GM23338 (cell line): ENCODE results near the gene POLR3K. TPM values are rescaled to one million over a fixed set of nuclear protein-coding genes. Genes with fewer than 3 reads are reported as not detected.

Experiments used
- ATAC-seq: fragments of 200-7000 bp; cut with Tn5 transposase; 3 replicates; pipeline ENCODE4 v1.9.1; 2020
- DNase-seq: peaks from one replicate; pipeline ENCODE4 v3.0.0-alpha.2; 2015; ENCODE audit warnings: low spot score
- H2AFZ ChIP-seq: fragments of 200-600 bp; sonication (generic); 2 replicates; pipeline ENCODE4 v1.8.0; 2016; ENCODE audit warnings: antibody characterized with exemption, mild to moderate bottlenecking, moderate library complexity
- H3F3A ChIP-seq: fragments of 200-600 bp; sonication (generic); replicated peaks from 2 replicates; pipeline ENCODE4 v1.8.0; 2017; ENCODE audit warnings: antibody characterized with exemption, mixed run types, low read depth
- H3K27ac ChIP-seq: fragments of 200-600 bp; sonication (generic); 2 replicates; pipeline ENCODE4 v1.6.1; 2016; ENCODE audit warnings: low read depth
- H3K27me3 ChIP-seq: fragments of 200-600 bp; sonication (generic); 2 replicates; pipeline ENCODE4 v1.8.0; 2016; ENCODE audit warnings: mild to moderate bottlenecking, mixed run types, moderate library complexity; ENCODE audit not compliant: insufficient read depth
- H3K36me3 ChIP-seq: fragments of 200-600 bp; sonication (generic); 2 replicates; pipeline ENCODE4 v1.8.0; 2016; ENCODE audit warnings: mild to moderate bottlenecking; ENCODE audit not compliant: insufficient read depth
- H3K4me1 ChIP-seq: fragments of 200-600 bp; sonication (generic); 2 replicates; pipeline ENCODE4 v1.8.0; 2016; ENCODE audit warnings: mild to moderate bottlenecking, moderate library complexity; ENCODE audit not compliant: insufficient read depth
- H3K4me2 ChIP-seq: fragments of 200-600 bp; sonication (generic); 2 replicates; pipeline ENCODE4 v1.7.1; 2017; ENCODE audit warnings: mixed run types
- H3K4me3 ChIP-seq: fragments of 200-600 bp; sonication (generic); 2 replicates; pipeline ENCODE4 v1.6.1; 2016; ENCODE audit warnings: mixed run types
- H3K79me2 ChIP-seq: fragments of 200-600 bp; sonication (generic); replicated peaks from 2 replicates; pipeline ENCODE4 v1.8.0; 2017; ENCODE audit warnings: mild to moderate bottlenecking; ENCODE audit not compliant: insufficient read depth
- H3K9me2 ChIP-seq: fragments of 200-600 bp; sonication (generic); 2 replicates; pipeline ENCODE4 v1.8.0; 2017; ENCODE audit not compliant: insufficient read depth
- H4K20me1 ChIP-seq: fragments of 200-600 bp; sonication (generic); replicated peaks from 2 replicates; pipeline ENCODE4 v1.8.0; 2017; ENCODE audit warnings: mild to moderate bottlenecking; ENCODE audit not compliant: insufficient read depth
- H3K27ac Mint-ChIP-seq: 2 replicates; pipeline ENCODE4 v1.8.0; 2020; ENCODE audit warnings: inconsistent platforms, mild to moderate bottlenecking, moderate library complexity, mixed read lengths
- H3K27me3 Mint-ChIP-seq: 3 replicates; pipeline ENCODE4 v1.8.0; 2022; ENCODE audit warnings: low read depth, mild to moderate bottlenecking, moderate library complexity, mixed read lengths, inconsistent platforms; ENCODE audit not compliant: insufficient read depth, poor library complexity
- H3K36me3 Mint-ChIP-seq: 3 replicates; pipeline ENCODE4 v1.8.0; 2021; ENCODE audit warnings: low read depth, mild to moderate bottlenecking, inconsistent platforms, moderate library complexity, mixed read lengths
- H3K4me1 Mint-ChIP-seq: 3 replicates; pipeline ENCODE4 v1.8.0; 2020; ENCODE audit warnings: mild to moderate bottlenecking, inconsistent platforms, mixed read lengths
- H3K4me3 Mint-ChIP-seq: 3 replicates; pipeline ENCODE4 v1.8.0; 2021; ENCODE audit warnings: moderate library complexity, mild to moderate bottlenecking, inconsistent platforms, mixed read lengths
- H3K9me3 Mint-ChIP-seq: 3 replicates; pipeline ENCODE4 v1.8.0; 2020; ENCODE audit warnings: moderate library complexity, mild to moderate bottlenecking, inconsistent platforms, mixed read lengths
- CREB1 ChIP-seq: fragments of 250-450 bp; sonication (Bioruptor Pico); IDR thresholded peaks from 2 replicates; pipeline ENCODE4 v1.5.0; 2020; ENCODE audit warnings: low read depth, mild to moderate bottlenecking, moderate library complexity
- EZH2 ChIP-seq: fragments of 200-600 bp; sonication (generic); IDR thresholded peaks from one replicate; pipeline ENCODE4 v1.8.0; 2017; ENCODE audit warnings: antibody characterized with exemption, mild to moderate bottlenecking, low read depth; ENCODE audit not compliant: unreplicated experiment
- EZH2phosphoT487 ChIP-seq: fragments of 200-600 bp; sonication (generic); IDR thresholded peaks from one replicate; pipeline ENCODE4 v1.8.1; 2018; ENCODE audit warnings: antibody characterized with exemption; ENCODE audit not compliant: unreplicated experiment
- NANOG ChIP-seq: IDR thresholded peaks from 2 replicates; pipeline ENCODE4 v1.6.1; 2016; ENCODE audit warnings: antibody characterized with exemption, borderline replicate concordance
- STAT1 ChIP-seq: IDR thresholded peaks from one replicate; pipeline ENCODE4 v1.6.1; 2016; ENCODE audit warnings: antibody characterized with exemption; ENCODE audit not compliant: unreplicated experiment
- ZNF114 ChIP-seq: fragments of 250-450 bp; sonication (Bioruptor Pico); IDR thresholded peaks from 2 replicates; pipeline ENCODE4 v1.5.0; 2020; ENCODE audit warnings: mild to moderate bottlenecking, moderate library complexity
- ZNF331 ChIP-seq: fragments of 250-450 bp; sonication (Bioruptor Pico); IDR thresholded peaks from 2 replicates; pipeline ENCODE4 v1.5.0; 2020; ENCODE audit warnings: low read depth, mild to moderate bottlenecking, moderate library complexity
- polyA plus RNA-seq: library from polyadenylated mRNA; unstranded; fragments of >200 nt; fragmentation: Nextera tagmentation; extraction: Ambion mirVana; gene quantifications from 2 replicates; pipeline ENCODE4 v1.2.1, GENCODE V29; 2016
- total RNA-seq: library from RNA; depleted of rRNA; stranded (reverse); fragments of >200 nt; shearing (Covaris generic); gene quantifications from 2 replicates; pipeline ENCODE4 v1.2.3, GENCODE V29; 2014
- TF ChIP-seq, protein P1 (sequence below): fragments of 250-450 bp; sonication (Bioruptor Pico); IDR thresholded peaks from 2 replicates; pipeline ENCODE4 v1.5.0; 2020; ENCODE audit warnings: mild to moderate bottlenecking, moderate library complexity
- TF ChIP-seq, protein P2 (sequence below), 2 experiments: fragments of 200-600 bp in 1 of 2; sonication (generic) in 1 of 2; conservative IDR thresholded peaks; 2 replicates each; pipeline versions ENCODE4 v1.5.1 to v1.6.1; 2016 to 2017; ENCODE audit warnings: antibody characterized with exemption in 2 of 2, low read depth in 2 of 2, mild to moderate bottlenecking in 2 of 2, moderate library complexity in 1 of 2
- TF ChIP-seq, protein P3 (sequence below): IDR thresholded peaks from 2 replicates; pipeline ENCODE4 v1.6.1; 2016; ENCODE audit warnings: antibody characterized with exemption

POLR3K gene
- total and polyA plus RNA-seq, 2 experiments from 2014 or later: 17.8 to 58.5 TPM

DNA sequence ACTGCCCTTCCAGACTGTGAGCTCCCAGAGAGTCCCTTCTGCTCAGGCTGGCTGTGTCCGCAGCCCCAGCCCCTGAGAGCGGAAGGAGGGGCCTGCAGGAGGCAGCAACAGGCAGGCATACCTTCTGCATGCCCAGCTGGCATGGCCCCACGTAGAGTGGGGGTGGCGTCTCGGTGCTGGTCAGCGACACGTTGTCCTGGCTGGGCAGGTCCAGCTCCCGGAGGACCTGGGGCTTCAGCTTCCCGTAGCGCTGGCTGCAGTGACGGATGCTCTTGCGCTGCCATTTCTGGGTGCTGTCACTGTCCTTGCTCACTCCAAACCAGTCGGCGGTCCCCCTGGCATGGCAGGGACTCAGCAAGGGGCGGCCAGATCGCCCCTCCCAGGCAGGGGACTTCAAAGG lies 10.1 kb upstream of the POLR3K start (continued):
- TF ChIP-seq, protein P1, sequence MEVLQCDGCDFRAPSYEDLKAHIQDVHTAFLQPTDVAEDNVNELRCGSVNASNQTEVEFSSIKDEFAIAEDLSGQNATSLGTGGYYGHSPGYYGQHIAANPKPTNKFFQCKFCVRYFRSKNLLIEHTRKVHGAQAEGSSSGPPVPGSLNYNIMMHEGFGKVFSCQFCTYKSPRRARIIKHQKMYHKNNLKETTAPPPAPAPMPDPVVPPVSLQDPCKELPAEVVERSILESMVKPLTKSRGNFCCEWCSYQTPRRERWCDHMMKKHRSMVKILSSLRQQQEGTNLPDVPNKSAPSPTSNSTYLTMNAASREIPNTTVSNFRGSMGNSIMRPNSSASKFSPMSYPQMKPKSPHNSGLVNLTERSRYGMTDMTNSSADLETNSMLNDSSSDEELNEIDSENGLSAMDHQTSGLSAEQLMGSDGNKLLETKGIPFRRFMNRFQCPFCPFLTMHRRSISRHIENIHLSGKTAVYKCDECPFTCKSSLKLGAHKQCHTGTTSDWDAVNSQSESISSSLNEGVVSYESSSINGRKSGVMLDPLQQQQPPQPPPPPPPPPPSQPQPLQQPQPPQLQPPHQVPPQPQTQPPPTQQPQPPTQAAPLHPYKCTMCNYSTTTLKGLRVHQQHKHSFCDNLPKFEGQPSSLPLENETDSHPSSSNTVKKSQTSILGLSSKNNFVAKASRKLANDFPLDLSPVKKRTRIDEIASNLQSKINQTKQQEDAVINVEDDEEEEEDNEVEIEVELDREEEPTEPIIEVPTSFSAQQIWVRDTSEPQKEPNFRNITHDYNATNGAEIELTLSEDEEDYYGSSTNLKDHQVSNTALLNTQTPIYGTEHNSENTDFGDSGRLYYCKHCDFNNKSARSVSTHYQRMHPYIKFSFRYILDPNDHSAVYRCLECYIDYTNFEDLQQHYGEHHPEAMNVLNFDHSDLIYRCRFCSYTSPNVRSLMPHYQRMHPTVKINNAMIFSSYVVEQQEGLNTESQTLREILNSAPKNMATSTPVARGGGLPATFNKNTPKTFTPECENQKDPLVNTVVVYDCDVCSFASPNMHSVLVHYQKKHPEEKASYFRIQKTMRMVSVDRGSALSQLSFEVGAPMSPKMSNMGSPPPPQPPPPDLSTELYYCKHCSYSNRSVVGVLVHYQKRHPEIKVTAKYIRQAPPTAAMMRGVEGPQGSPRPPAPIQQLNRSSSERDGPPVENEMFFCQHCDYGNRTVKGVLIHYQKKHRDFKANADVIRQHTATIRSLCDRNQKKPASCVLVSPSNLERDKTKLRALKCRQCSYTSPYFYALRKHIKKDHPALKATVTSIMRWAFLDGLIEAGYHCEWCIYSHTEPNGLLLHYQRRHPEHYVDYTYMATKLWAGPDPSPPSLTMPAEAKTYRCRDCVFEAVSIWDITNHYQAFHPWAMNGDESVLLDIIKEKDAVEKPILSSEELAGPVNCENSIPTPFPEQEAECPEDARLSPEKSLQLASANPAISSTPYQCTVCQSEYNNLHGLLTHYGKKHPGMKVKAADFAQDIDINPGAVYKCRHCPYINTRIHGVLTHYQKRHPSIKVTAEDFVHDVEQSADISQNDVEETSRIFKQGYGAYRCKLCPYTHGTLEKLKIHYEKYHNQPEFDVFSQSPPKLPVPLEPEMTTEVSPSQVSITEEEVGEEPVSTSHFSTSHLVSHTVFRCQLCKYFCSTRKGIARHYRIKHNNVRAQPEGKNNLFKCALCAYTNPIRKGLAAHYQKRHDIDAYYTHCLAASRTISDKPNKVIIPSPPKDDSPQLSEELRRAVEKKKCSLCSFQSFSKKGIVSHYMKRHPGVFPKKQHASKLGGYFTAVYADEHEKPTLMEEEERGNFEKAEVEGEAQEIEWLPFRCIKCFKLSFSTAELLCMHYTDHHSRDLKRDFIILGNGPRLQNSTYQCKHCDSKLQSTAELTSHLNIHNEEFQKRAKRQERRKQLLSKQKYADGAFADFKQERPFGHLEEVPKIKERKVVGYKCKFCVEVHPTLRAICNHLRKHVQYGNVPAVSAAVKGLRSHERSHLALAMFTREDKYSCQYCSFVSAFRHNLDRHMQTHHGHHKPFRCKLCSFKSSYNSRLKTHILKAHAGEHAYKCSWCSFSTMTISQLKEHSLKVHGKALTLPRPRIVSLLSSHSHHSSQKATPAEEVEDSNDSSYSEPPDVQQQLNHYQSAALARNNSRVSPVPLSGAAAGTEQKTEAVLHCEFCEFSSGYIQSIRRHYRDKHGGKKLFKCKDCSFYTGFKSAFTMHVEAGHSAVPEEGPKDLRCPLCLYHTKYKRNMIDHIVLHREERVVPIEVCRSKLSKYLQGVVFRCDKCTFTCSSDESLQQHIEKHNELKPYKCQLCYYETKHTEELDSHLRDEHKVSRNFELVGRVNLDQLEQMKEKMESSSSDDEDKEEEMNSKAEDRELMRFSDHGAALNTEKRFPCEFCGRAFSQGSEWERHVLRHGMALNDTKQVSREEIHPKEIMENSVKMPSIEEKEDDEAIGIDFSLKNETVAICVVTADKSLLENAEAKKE (CRISPR knock-in tag): no peak
- TF ChIP-seq NANOG: no peak
- TF ChIP-seq, protein P2, sequence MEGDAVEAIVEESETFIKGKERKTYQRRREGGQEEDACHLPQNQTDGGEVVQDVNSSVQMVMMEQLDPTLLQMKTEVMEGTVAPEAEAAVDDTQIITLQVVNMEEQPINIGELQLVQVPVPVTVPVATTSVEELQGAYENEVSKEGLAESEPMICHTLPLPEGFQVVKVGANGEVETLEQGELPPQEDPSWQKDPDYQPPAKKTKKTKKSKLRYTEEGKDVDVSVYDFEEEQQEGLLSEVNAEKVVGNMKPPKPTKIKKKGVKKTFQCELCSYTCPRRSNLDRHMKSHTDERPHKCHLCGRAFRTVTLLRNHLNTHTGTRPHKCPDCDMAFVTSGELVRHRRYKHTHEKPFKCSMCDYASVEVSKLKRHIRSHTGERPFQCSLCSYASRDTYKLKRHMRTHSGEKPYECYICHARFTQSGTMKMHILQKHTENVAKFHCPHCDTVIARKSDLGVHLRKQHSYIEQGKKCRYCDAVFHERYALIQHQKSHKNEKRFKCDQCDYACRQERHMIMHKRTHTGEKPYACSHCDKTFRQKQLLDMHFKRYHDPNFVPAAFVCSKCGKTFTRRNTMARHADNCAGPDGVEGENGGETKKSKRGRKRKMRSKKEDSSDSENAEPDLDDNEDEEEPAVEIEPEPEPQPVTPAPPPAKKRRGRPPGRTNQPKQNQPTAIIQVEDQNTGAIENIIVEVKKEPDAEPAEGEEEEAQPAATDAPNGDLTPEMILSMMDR (conservative IDR thresholded peaks at IDR 0.05; ENCODE audit: low read depth in 2 of 2): no peak

DNA sequence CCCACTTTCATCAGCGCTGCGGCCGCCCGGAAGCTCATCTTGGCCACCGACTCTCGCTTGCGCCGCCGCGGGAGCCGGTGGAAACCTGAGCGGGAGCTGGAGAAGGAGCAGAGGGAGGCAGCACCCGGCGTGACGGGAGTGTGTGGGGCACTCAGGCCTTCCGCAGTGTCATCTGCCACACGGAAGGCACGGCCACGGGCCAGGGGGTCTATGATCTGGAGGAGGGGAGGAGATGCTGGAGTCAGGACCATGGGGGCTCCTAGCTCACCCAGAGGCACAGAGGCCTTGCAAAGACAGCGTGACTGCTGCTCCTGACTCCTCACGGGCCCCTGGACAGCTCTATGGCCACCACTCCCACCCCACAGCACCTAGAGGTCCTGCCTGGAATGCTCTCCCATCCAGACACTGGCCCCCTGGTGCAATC lies 9.6 kb upstream of the POLR3K start:
- Mint-ChIP-seq H3K27me3 (peaks cover 12% of the 10 kb centered on the region), H3K4me1 (peaks cover 11% of the 10 kb centered on the region), H3K27ac (no peak overlapping the region), H3K9me3 (no peaks in the 10 kb centered on the region), H3K36me3 (peaks cover 28% of the 10 kb centered on the region), H3K4me3 (no peak overlapping the region)
- Histone ChIP-seq H3K79me2 (no peaks in the 10 kb centered on the region), H3K4me3 (no peak overlapping the region), H3K27me3 (no peaks in the 10 kb centered on the region), H2AFZ (no peak overlapping the region), H3K4me1 (no peaks in the 10 kb centered on the region; the same call in 1 of the 2 replicates), H3K4me2 (no peak overlapping the region), H3K9me2 (no peaks in the 10 kb centered on the region), H4K20me1 (no peaks in the 10 kb centered on the region; the same call in 1 of the 2 replicates), H3K36me3 (no peaks in the 10 kb centered on the region), H3F3A (no peaks in the 10 kb centered on the region), H3K27ac (no peak overlapping the region)
- no peak for ATAC-seq
- DNase-seq: no peak
- TF ChIP-seq STAT1 (no peak), ZNF114 (CRISPR knock-in tag) (no peak), CREB1 (no peak), ZNF331 (CRISPR knock-in tag) (no peak), EZH2phosphoT487 (no peak), EZH2 (no peak)
- TF ChIP-seq, protein P2 (conservative IDR thresholded peaks at IDR 0.05; ENCODE audit: low read depth in 2 of 2): no peak
- TF ChIP-seq, protein P3, sequence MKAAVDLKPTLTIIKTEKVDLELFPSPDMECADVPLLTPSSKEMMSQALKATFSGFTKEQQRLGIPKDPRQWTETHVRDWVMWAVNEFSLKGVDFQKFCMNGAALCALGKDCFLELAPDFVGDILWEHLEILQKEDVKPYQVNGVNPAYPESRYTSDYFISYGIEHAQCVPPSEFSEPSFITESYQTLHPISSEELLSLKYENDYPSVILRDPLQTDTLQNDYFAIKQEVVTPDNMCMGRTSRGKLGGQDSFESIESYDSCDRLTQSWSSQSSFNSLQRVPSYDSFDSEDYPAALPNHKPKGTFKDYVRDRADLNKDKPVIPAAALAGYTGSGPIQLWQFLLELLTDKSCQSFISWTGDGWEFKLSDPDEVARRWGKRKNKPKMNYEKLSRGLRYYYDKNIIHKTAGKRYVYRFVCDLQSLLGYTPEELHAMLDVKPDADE: no peak
